Measurements from ENCODE around the gene LRRK1.

Gene LRRK1

DNA sequence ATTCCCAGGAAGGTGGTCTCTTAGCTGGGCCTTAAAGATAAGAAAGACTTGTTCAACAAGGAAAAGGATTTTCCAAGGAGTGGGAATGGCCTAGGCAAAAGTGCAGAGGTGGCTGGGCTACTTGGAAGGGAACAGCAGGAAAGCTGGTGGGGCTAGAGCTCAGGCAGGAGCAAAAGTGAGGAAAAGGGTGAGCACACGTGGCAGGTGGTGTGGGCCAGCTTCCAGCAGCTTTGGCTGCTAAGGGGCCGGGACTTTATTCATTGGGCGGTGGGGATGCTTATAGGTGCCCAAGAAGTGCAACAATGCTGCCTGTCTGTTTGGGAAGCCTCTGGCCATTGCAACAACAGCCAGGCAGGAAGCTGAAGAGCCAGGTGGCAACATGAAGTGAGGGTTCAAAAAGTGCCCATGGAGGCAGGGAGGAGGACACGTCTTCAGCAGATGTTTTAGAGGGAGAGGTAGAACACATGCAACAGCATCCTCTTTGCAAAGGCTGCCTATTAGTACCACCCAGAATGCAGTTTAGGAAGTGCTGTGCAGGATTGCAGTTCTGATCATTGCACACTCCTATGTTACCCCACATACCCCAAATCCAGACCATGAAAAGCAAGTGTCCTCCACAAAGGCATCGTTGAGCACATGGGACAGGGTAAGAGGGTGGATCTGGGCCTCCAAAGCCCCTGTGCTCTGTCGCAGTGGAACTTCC lies 25.7 kb upstream of the LRRK1 start:
- DNase-seq = no peak

DNA sequence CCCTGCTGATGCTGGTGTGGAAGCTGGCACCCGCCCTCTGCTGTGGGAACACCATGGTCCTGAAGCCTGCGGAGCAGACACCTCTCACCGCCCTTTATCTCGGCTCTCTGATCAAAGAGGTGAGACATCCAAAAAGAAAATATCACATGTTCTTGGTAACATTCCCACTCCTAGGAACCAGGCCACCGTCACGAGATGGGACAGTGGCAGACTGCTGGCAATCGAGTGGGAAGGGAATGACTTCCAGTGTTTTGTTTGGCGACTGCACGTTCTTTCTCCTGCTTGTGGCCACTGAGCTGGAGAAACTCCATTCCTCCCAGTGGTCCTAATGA lies 25.2 kb upstream of the LRRK1 start:
- DNase-seq = no peak

DNA sequence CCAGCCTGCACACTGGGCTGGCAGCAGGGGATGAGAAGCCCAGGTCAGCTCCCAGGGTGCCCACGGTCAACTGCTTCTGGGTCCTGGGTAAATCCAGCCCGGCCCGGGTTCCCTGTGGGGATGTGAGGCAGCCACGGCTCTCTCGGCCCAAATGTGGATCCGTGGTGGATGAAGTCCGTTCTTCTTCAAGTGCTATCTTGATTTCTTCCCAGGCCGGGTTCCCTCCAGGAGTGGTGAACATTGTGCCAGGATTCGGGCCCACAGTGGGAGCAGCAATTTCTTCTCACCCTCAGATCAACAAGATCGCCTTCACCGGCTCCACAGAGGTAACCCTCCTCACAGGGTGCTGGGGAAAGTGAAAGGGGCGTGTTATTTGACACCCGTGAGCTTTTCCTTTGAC lies 23.4 kb upstream of the LRRK1 start:
- DNase-seq = no peak

DNA sequence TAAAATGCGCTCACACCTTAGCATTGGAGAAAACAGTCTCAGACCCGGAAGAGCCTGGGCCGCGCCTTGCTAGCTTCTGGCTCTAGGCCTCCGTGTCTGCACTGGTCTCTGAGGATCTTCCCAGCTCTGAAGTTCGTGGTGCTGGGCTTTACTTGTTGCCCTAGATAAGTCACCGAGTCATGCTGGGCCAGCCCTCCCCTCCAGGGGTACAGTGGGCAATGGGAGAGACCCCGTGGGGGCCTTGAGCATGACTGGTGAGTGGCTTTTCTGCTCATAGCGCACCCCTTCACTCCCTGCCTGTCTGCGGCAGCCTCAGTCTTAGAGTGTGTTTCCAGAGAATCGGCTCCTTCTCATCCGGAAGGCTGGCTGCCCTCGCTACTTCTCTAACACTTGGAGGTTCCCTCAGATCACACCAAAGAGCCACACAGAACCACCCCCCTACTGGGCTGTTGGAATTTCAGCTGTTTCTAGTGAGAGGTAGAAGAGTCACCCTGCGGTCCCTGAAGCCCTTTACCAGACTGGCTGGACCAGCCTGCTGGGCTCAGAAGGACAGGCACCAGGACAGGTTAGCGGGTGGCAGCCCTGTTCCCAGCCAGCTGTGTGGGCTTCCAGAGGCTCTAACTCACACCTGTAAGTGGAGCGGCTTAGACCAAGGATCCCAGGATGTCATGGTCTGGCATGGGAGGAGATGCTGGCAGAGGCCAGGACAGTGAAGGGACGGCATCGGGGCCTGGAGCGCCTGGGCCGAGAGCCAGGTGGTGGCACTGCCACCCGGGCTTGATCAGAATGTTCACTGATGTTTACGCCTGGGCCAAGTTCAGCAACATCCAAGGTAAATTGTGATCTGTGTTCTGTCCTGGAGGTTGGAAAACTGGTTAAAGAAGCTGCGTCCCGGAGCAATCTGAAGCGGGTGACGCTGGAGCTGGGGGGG lies 21.7 kb upstream of the LRRK1 start:
- no peak for DNase-seq

DNA sequence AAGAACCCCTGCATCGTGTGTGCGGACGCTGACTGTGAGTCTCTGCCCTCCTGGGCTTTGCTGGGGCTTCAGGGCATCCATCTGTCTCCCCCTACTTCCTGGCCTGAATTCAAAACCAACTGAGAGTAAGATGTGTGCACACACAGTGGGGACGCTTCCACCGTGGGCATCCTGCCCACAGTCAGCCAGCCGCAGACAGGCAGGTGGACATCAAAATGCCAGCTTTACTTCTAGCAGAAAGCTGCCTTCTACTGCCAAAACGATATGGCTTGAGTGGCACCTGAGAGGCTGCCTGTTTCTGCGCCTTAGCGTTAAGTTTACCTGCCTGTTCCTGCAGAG lies 21.0 kb upstream of the LRRK1 start:
- DNase-seq = no peak

DNA sequence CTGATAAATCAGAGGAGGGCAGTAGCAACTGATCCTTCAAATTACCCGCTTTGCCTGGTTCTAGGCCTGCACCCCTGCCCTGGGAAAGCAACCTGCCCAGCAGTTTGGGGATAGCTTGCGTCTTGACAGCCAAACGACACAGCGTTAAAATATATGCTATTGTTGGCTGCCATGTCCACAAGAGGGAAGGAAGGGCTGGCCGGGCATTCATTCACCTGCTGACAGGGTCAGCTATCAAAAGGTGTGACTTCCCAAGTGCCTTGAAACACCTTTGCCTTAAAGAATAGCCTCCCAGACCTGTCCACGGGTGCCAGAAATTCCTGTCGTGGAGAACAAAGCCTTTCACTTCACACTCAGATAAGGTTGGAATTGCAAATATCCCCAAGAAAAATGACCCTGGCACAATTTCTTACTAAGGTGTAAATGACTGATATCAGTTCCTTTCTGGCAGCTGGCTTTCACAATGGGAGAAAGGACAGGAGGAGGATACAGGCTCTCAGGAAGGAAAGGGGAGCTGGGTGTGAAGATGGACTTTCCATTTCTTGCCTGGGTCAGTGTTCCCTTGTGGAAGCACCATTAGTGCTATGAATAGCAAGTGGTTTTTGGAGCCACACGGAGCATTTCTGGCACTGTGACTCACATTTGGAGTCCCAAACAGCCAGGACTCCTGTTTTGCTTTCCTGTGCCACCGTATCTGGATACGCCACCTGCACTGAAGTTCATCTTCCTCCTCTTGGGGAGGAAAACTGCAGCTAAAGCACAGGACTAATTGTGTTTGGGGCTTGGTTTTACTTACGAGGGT lies 20.3 kb upstream of the LRRK1 start:
- no peak for DNase-seq

DNA sequence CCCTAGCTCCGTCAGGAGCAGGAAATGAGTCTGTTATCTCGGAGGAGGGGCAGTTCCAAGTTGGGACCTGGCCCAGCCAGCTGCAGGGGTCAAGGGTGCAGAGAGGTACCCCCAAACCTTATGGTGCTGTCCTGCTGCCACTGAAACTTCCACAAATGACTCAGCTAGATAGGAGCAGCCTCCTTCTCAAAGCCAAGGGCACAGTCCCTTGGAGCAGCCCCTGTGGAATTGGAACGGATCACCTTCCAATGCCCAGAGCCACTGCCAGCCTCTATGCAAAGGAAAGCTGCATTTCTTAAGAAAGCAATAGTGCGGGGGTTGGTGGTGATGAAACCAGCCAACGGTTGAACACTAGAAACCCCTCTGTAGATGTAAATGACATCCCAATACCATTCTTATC lies 19.6 kb upstream of the LRRK1 start:
- DNase-seq = no peak

DNA sequence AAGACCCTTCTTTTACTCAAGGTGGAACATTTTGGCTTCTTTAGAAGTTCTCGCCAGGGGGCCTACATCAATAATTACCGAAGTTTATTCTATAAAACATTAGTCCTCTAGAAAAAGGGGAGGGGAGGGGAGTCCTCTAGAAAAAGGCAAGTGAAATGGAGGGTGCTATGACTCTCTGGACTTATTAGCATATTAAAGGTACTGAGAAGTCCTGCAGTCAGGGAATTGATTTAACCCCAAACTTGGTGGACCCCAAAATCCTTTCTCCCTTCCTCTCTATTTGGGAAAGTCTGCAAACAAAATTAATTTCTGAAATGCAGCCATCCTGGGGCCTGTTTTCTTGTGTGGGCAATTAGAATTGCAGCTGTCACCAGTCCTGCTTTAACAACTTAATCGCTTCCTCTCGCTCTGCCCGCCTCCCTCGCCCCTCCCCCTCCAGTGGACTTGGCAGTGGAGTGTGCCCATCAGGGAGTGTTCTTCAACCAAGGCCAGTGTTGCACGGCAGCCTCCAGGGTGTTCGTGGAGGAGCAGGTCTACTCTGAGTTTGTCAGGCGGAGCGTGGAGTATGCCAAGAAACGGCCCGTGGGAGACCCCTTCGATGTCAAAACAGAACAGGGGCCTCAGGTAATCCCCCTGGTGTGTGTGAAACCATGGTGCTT lies 18.9 kb upstream of the LRRK1 start:
- DNase-seq = no peak

DNA sequence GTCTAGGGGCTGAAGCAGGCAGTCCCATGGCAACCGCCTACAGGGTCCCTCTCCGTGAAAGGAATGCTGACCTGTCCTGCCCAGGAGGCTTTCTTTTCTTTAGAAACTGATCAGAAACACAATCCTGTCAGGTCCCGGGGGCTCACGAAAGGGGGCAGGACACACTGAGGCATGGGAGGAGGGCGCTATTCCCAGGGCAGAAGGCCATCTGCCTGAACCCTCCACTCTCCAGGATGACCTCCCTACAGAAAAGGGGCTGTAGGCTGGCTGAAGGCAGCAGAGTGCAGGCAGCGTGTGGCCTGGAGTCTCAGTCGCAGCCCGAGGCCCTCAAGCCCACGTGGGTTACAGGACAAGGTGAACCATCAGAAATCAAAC lies 18.4 kb upstream of the LRRK1 start:
- DNase-seq = no peak

DNA sequence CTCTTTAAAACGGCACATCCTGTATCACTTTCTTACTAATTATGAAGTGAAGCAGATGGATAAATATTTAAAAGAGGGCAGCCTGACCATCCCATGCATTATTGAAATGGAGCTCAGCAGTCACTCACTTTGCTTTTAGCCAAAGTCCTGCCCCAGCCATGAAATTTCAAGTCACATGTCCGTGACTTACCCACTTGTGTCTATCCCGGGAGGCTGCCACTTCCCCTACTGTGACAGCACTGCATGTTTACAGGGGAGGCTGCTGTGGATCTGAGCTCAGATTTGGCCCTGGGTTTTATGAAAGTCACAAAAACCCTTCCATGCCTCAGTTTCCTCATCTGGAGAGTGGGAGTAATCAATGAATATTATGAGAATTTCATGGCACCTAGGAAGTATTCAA lies 17.9 kb upstream of the LRRK1 start:
- no peak for DNase-seq

DNA sequence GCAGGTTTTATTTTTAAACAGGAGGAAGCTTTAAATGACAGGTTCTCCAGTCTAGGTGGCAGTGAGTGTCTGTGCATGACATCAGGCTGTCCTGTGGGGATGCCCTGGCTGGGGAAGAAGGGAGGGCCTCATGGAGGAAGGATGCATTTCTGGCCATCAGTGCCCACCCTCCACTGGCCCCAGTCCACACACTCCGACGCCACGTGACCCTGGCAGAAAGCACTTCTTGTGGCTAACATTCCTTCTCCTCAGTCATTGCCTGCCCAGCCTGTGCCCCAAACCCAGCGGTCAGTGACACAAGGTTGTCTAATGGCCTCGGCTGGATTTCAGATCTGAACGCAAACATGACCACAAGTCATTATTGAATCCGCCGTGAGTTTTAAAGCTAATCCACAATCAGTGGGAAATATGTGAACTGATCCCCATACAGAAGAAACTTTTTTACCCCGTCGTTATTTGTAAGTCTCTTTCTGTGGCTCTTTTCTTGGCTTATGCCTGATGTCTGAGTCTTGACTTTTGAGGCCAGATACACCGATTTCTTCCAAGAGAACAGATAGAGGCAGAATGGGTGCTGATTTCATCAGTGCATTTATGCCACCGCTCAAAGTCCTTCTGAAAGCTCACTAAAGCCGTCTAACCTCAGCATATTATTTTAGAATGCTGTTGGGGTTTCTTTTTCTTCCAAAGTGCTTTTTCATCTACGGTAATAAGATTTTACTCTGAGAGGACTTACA lies 17.3 kb upstream of the LRRK1 start:
- no peak for DNase-seq

DNA sequence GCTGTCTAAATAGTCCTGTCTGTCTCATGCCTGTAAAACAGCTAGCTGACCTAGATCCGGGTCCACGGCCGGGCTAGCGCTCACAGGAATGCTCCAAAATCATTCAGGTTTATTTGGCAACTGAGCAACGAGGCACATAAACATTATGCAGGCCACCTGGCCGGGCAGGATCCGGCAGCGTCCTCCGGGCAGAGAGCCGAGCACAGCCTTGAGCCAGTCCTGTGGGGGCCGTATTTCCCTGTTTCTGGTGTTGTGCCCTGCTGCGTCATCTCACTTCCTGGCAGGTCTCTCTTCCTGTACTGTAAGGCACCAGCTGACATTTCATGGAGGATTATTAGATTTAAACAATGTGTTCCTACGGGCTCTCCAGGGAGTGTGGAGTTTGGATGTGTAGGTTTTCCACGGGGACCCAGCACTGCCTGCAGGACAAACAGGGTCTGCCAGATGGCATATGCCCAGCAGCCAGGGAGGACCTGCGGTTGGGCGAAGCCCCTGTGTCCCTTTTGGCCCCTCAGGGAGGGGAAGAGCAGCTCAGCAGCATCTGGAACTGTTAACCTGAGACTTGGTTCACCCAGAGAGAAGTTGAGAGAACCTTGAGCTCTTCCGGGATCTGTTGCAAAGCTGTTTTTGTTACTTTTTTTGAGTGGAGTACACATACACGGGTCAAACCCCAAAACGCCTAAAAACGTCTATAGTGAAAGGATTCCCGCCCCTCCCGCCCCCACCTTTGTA lies 16.6 kb upstream of the LRRK1 start:
- DNase-seq = no peak

DNA sequence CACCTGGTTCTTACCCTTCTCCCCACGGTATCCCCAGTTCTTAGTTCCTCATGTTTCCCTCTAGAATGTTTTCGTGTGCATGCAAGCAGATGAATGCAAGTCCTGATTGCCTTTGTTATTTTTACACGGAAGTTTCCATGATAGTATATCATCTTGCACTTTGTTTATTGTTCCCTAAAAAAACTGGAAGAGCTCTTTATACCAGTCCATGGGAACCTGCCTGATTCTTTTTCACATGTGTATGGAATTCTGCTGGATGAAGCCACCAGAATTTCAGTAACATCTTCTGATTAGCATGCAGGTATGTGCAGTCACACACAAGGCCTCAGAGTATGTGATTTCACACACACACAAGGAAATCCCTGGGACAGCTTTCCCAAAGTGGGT lies 16.0 kb upstream of the LRRK1 start:
- DNase-seq = no peak

DNA sequence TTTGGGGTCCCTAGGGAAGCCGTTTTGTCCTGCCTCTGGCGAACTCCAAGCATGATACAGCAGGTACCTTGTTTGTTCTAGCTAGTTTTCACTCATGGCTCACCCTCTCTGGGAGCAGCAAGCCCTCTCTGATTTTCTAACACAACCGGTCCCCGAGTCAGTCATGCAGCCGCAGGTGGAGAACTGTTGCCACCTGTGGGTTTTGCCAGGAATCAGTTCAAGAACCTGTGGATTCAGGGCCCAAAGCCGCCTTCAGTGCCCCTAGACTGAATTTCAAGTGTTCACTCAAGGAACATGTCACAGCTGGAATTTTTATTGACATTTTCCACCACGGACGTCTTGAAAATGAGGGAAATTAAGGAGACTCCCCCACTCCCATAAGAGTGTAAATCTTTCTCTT lies 13.3 kb upstream of the LRRK1 start:
- no peak for DNase-seq

DNA sequence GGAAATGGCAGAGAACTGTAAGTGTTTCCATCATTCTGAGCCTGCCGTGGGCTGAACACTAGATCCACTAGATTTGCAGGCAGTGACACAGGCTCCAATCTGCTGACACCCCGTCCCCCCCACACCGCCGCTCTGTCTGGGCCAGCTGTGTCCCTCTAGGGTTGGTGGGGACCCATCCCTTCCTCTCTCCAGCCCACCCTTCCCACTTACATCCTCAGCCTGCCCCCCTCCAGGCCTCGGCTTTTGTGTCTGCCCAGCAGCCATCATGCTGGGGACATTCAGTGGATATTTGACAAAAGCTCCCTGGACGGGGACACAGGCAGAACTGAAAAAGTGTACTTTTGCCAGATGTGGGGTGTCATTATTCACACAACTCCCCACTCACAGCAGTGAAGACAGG lies 10.7 kb upstream of the LRRK1 start:
- DNase-seq = no peak

DNA sequence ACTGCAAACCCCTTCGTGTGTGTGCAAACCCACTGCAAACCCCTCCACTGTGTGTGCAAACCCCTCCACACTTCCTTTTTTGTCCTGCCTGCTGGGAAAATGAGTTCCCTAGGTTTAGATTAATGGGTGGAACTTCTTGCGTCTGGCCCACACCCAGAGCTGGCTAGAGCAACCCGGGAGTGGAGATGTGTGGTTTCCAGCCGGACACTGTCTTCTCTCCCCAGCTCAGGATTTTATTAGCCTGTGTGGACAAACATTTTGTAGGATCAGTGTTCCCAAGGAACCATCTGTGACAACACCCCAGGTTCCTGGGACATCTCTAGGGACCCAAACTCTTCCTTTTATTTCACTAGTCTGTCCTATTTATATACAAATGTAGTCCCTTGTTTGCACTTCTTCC lies 9.6 kb upstream of the LRRK1 start:
- no peak for DNase-seq

DNA sequence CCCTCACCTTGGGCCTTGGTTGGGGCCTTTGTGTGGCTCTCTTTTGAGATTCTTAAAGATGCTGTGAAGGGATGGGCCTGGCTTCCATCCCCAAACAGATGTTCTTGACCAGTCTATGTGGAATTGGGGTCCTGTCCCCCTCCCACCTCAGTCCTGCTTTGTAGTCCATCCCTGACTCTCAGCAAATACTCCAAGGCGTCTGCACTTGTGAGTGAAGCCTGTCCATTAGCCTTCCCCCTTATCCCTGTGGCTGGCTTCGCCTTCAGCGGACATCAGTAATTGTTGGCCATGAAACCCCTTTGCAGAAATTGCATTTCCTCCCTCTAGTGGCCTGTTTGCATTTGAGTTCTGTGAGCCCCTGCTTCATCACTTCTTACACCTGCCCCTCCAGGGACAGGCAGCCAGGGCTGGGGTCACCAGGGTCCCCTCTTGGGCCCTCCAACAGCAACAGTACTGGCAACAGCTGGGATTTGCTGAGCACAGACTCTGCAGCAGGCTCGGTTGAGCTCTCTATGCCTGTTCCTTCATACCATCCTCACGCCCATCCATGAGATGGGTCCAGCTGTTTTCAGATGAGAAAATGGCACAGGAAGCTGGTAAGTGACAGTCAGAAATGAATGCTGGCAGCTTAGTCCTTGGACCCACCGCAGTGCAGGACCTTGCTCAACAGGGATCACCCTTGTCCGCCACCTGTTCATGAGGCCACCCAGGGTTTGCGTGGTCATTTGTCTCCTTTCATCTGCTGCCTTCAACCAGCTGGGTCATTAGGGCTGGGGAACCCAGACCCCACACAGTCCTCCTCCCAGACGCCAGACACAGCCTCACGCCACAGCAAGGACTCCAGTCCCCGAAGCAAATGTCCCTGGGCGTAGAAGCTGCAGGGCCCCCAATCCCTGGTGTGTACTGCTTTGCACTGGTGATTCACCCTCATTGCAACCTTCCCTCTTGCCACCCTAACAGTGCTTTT lies 8.9 kb upstream of the LRRK1 start:
- DNase-seq = no peak

DNA sequence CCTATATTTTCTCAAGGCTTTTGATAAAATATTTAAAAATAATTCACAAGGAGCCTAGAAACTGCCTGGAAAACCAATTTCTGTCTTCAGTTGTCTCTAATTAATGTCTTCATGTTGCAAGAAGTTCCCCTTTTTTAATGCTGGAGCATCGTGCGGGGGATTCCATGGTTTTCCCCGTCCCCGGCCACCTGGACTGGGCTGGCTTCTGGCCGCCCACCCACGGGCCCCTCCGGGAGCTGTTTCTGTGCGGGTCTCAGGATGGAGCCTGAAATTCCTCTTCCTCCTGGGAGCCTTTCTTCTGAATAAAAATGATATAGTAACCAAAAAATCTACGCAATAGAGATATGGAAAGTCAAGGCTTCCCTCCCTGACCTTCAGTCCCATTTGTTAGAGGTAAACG lies 8.1 kb upstream of the LRRK1 start:
- DNase-seq = no peak

DNA sequence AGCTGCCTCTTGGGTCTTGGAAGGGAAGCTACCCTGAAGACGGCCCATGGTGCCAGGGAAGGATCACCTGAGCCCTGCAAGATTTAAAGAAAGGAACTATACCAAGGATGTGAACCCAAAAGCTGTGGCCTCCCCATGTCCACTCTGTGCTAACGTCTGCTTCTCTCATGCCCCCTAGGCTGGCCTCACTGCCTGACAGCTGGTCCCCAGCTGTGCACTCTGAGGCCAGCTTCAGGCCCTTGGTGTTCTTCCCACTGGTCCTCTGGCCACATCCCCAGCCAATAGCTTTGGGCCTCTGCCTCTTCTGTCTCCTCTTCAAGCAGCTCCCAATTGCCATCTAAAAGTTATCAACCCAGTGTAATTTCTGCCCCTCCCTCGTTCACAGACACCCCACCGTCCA lies 5.2 kb upstream of the LRRK1 start:
- no peak for DNase-seq

DNA sequence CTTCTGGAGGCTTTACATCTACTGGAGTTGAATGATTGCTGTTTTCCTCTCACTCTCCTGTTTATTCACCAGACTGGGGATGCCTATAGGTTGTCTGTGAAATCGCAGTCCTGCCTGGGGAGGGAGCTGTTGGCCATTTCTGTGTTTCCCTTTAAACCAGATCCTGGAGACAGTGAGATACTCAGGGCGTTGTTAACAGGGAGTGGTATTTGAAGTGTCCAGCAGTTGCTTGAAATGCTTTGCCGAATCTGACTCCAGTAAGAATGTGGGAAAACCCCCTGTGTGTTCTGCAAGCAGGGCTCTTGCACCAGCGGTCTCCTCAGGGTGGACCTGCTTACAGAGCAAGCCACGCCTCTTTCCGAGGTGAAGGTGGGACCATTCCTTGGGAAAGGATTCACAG lies 4.3 kb upstream of the LRRK1 start:
- no peak for DNase-seq

Measured in activated CD4-positive, alpha-beta T cell treated with anti-CD3 and anti-CD28 coated beads, Interleukin-2, Interleukin-6, amounts not matched to agents 100 ng/mL and 50 ng/mL, durations not matched to agents 16 hours and 8 hours (primary cell).